ENCODE measurements around the gene SCYGR1. TPM values are rescaled to one million over a fixed set of nuclear protein-coding genes. Genes with fewer than 3 reads are reported as not detected.

The SCYGR1 gene
- total and polyA plus RNA-seq, 4 donors: not detected

DNA sequence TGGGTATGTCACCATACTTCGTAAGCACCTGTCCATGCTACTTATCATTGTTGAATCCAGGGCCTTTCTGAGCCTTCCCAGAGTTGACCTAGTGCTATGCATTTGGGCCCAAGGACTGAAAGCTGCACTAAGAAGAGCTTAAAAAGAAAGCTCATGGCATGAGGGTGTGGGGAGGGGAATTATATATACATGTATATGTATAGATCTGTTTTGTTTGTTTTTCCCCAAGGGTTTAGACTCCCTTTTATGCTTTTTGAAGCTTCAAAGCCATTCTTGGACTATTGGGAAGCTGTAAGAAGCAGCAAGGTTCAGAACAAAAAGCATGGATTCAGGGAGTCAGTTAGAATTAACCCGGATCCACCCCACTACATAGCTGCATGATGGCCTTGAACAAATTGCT lies 39.4 kb downstream of the SCYGR1 start:
- no peaks in the 10 kb centered on the region for H3K4me1 ChIP-seq (ENCODE audit: control insufficient read depth in 1 of 2, insufficient read depth in 2 of 2, low read length in 2 of 2)
- no peak for ATAC-seq (ENCODE audit: low FRiP score)
- peaks cover 2 to 3% of the 10 kb centered on the region in 2 donors for H3K36me3 ChIP-seq (ENCODE audit: control insufficient read depth in 1 of 2, insufficient read depth in 2 of 2, low read length in 1 of 2)
- 98% methylated on average over 2 of the region's 2 CpGs for WGBS, 2 donors
- no peaks in the 10 kb centered on the region for H3K9me3 ChIP-seq (ENCODE audit: control insufficient read depth, low read length)
- H3K4me3 ChIP-seq (ENCODE audit: low read length in 2 of 2): no peak overlapping the region
- intact Hi-C loops (cut with DNase I): no loop called here
- H3K27me3 ChIP-seq (ENCODE audit: control insufficient read depth in 1 of 2, insufficient read depth in 2 of 2, low read length in 1 of 2): no peaks in the 10 kb centered on the region
- H3K27ac ChIP-seq (ENCODE audit: low read depth in 1 of 2, low read length in 2 of 2): no peak overlapping the region
- DNase-seq: no peak

GRCh38 chr2:227347117-227347516 lies 40.6 kb downstream of the SCYGR1 start:
- peaks cover 0 to 2% of the 10 kb centered on the region in 2 donors for H3K36me3 ChIP-seq (ENCODE audit: control insufficient read depth in 1 of 2, insufficient read depth in 2 of 2, low read length in 1 of 2)
- WGBS, 2 donors: 74 to 76% methylated on average over 7 of the region's 7 CpGs
- no peak for ATAC-seq (ENCODE audit: low FRiP score)
- H3K9me3 ChIP-seq (ENCODE audit: control insufficient read depth, low read length): no peaks in the 10 kb centered on the region
- H3K4me3 ChIP-seq (ENCODE audit: low read length in 2 of 2): no peak overlapping the region
- H3K27ac ChIP-seq (ENCODE audit: low read depth in 1 of 2, low read length in 2 of 2): no peak overlapping the region
- DNase-seq: no peak
- H3K4me1 ChIP-seq (ENCODE audit: control insufficient read depth in 1 of 2, insufficient read depth in 2 of 2, low read length in 2 of 2): no peaks in the 10 kb centered on the region
- intact Hi-C loops (cut with DNase I): no loop called here
- H3K27me3 ChIP-seq (ENCODE audit: control insufficient read depth in 1 of 2, insufficient read depth in 2 of 2, low read length in 1 of 2): no peaks in the 10 kb centered on the region

GRCh38 chr2:227344231-227344630 lies 43.5 kb downstream of the SCYGR1 start:
- peaks cover 0 to 4% of the 10 kb centered on the region in 2 donors for H3K36me3 ChIP-seq (ENCODE audit: control insufficient read depth in 1 of 2, insufficient read depth in 2 of 2, low read length in 1 of 2)
- no peaks in the 10 kb centered on the region for H3K9me3 ChIP-seq (ENCODE audit: control insufficient read depth, low read length)
- 88 to 89% methylated on average over 2 of the region's 2 CpGs for WGBS, 2 donors
- H3K4me1 ChIP-seq (ENCODE audit: control insufficient read depth in 1 of 2, insufficient read depth in 2 of 2, low read length in 2 of 2): no peaks in the 10 kb centered on the region
- ATAC-seq (ENCODE audit: low FRiP score) (no peak), DNase-seq (no peak)
- no peaks in the 10 kb centered on the region for H3K27me3 ChIP-seq (ENCODE audit: control insufficient read depth in 1 of 2, insufficient read depth in 2 of 2, low read length in 1 of 2)
- intact Hi-C loops (cut with DNase I): no loop called here
- no peak overlapping the region for H3K27ac ChIP-seq (ENCODE audit: low read depth in 1 of 2, low read length in 2 of 2)
- H3K4me3 ChIP-seq (ENCODE audit: low read length in 2 of 2): no peak overlapping the region

GRCh38 chr2:227341553-227341952 lies 46.2 kb downstream of the SCYGR1 start:
- ATAC-seq (ENCODE audit: low FRiP score) (no peak), DNase-seq (no peak)
- H3K36me3 ChIP-seq (ENCODE audit: control insufficient read depth in 1 of 2, insufficient read depth in 2 of 2, low read length in 1 of 2): peaks cover 0 to 5% of the 10 kb centered on the region in 2 donors
- WGBS, 2 donors: 73 to 77% methylated on average over 2 of the region's 2 CpGs
- H3K27ac ChIP-seq (ENCODE audit: low read depth in 1 of 2, low read length in 2 of 2): no peak overlapping the region
- no peaks in the 10 kb centered on the region for H3K4me1 ChIP-seq (ENCODE audit: control insufficient read depth in 1 of 2, insufficient read depth in 2 of 2, low read length in 2 of 2)
- intact Hi-C loops (cut with DNase I): no loop called here
- no peaks in the 10 kb centered on the region for H3K27me3 ChIP-seq (ENCODE audit: control insufficient read depth in 1 of 2, insufficient read depth in 2 of 2, low read length in 1 of 2)
- no peaks in the 10 kb centered on the region for H3K9me3 ChIP-seq (ENCODE audit: control insufficient read depth, low read length)
- H3K4me3 ChIP-seq (ENCODE audit: low read length in 2 of 2): no peak overlapping the region

- H3K27ac ChIP-seq (ENCODE audit: low read depth in 1 of 2, low read length in 2 of 2): no peak overlapping the region
- no peaks in the 10 kb centered on the region for H3K27me3 ChIP-seq (ENCODE audit: control insufficient read depth in 1 of 2, insufficient read depth in 2 of 2, low read length in 1 of 2)
- peaks cover 0 to 5% of the 10 kb centered on the region in 2 donors for H3K36me3 ChIP-seq (ENCODE audit: control insufficient read depth in 1 of 2, insufficient read depth in 2 of 2, low read length in 1 of 2)
- ATAC-seq (ENCODE audit: low FRiP score) (no peak), DNase-seq (no peak)
- no peaks in the 10 kb centered on the region for H3K4me1 ChIP-seq (ENCODE audit: control insufficient read depth in 1 of 2, insufficient read depth in 2 of 2, low read length in 2 of 2)
- H3K4me3 ChIP-seq (ENCODE audit: low read length in 2 of 2): no peak overlapping the region
- 70% methylated on average over 6 of the region's 6 CpGs for WGBS, 2 donors
- intact Hi-C loops (cut with DNase I): no loop called here
- H3K9me3 ChIP-seq (ENCODE audit: control insufficient read depth, low read length): no peaks in the 10 kb centered on the region
Measured at GRCh38 chr2:227340106-227340505, 47.6 kb downstream of the SCYGR1 start.

DNA sequence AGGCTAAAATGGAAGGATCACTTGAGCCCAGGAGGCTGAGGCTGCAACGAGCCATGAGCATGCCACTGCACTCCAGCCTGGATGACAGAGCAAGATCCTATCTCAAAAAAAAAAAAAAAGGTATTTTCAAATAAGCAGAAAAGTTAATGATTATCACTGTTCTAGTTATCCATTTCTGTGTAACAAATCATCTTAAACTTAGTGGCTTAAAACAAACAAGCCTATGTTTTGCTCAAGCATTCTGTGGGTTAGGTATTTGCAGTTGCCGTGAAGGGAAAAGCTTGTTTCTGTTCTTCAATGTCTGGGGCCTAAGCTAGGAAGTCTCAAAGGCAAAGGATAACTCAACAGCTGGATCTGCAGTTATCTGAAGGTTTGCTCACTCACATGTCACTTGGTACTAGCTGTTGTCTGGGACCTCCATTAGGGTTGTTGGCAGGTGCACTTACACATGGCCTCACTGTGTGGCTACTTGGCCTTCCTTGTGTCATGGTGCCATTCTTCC lies 48.6 kb downstream of the SCYGR1 start:
- Histone ChIP-seq H3K4me3 (ENCODE audit: low read length in 2 of 2) (no peak overlapping the region), H3K27ac (ENCODE audit: low read depth in 1 of 2, low read length in 2 of 2) (no peak overlapping the region), H3K27me3 (ENCODE audit: control insufficient read depth in 1 of 2, insufficient read depth in 2 of 2, low read length in 1 of 2) (no peaks in the 10 kb centered on the region), H3K4me1 (ENCODE audit: control insufficient read depth in 1 of 2, insufficient read depth in 2 of 2, low read length in 2 of 2) (no peaks in the 10 kb centered on the region), H3K9me3 (ENCODE audit: control insufficient read depth, low read length) (no peaks in the 10 kb centered on the region), H3K36me3 (ENCODE audit: control insufficient read depth in 1 of 2, insufficient read depth in 2 of 2, low read length in 1 of 2) (peaks cover 2 to 5% of the 10 kb centered on the region in 2 donors)
- intact Hi-C loops (cut with DNase I): no loop called here
- 97% methylated on average over 2 of the region's 2 CpGs for WGBS, 2 donors
- ATAC-seq (ENCODE audit: low FRiP score) (no peak), DNase-seq (no peak)

Other genes starting within 250 kb of the SCYGR1 start
- gene COL4A4, start 223.7 kb downstream of the SCYGR1 start, total RNA-seq: 10 to 100 TPM; 14.1 to 15.8 TPM
- gene COL4A4, start 223.7 kb downstream of the SCYGR1 start, polyA plus RNA-seq: 10 to 100 TPM in 1 of 2 donors, 1 to 10 TPM in 1; 2.3 to 14.9 TPM
- 10 to 100 TPM; 11.4 to 17.8 TPM for gene COL4A3, start 223.3 kb downstream of the SCYGR1 start, total RNA-seq
- 10 to 100 TPM in 1 of 2 donors, 1 to 10 TPM in 1; 2.8 to 22.7 TPM for gene COL4A3, start 223.3 kb downstream of the SCYGR1 start, polyA plus RNA-seq
- gene MFF, start 62.7 kb downstream of the SCYGR1 start, total RNA-seq: 10 to 100 TPM; 57.4 to 76.9 TPM
- 100 to 1,000 TPM in 1 of 2 donors, 10 to 100 TPM in 1; 97.6 to 119 TPM for gene MFF, start 62.7 kb downstream of the SCYGR1 start, polyA plus RNA-seq
- gene TM4SF20, start 8.6 kb downstream of the SCYGR1 start, total RNA-seq: not detected
- 10 to 100 TPM in 1 of 2 donors, not detected in 1; 25.0 TPM for gene TM4SF20, start 8.6 kb downstream of the SCYGR1 start, polyA plus RNA-seq
- gene AGFG1, start 84.2 kb upstream of the SCYGR1 start, total RNA-seq: 10 to 100 TPM; 81.3 to 82.9 TPM
- gene AGFG1, start 84.2 kb upstream of the SCYGR1 start, polyA plus RNA-seq: 10 to 100 TPM; 27.0 to 30.8 TPM
- not detected for gene SCYGR2, start 210.9 kb upstream of the SCYGR1 start, total RNA-seq
- gene SCYGR2, start 210.9 kb upstream of the SCYGR1 start, polyA plus RNA-seq: not detected
- not detected for gene SCYGR3, start 226.9 kb upstream of the SCYGR1 start, total RNA-seq
- gene SCYGR3, start 226.9 kb upstream of the SCYGR1 start, polyA plus RNA-seq: not detected
- gene SCYGR4, start 229.5 kb upstream of the SCYGR1 start, total RNA-seq: not detected
- not detected for gene SCYGR4, start 229.5 kb upstream of the SCYGR1 start, polyA plus RNA-seq

All from aorta (tissue), 5 donors.